ENCODE measurements around the gene SEMA5A.

The SEMA5A gene

DNA sequence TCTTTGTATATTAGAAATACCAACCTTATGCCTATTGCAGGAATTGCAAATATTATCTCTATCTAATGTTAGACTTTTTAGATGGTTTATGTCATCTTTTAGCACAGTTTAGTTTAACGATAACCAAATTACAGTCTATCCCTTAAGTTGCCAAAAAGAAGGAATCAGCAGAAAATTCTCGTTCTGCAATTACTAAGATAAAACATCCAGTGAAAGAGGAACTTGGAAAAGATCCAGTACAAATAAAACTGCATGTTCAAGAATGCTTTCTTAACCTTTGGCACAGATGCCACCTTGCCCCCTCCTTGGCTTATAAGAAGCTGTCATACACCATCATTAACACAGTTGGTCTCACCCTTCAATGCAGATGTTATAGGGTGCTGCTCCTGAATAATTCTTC, 124.0 kb downstream of the SEMA5A start:
- DNase-seq (ENCODE audit: insufficient read length, low spot score) (no peak), FAIRE-seq (no peak)

DNA sequence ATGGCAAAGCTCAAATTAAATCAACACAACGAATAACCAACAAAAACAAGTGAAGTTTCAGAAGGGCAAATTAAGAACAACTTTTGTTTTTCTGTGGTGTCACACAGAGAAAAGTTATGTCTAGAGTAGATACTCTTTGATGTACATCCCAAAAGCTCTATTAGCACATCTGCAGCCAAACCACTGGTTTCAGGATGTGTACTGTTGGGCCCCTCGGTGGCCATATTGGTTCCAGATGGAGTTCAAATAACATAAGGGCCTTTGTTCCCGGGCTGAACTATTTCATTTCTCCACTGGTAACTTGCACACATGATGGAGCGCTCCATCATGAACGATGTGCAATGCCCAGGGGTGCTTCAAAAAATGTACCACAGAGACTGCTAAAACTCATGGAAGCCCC, 126.1 kb downstream of the SEMA5A start:
- TF ChIP-seq, protein P1, sequence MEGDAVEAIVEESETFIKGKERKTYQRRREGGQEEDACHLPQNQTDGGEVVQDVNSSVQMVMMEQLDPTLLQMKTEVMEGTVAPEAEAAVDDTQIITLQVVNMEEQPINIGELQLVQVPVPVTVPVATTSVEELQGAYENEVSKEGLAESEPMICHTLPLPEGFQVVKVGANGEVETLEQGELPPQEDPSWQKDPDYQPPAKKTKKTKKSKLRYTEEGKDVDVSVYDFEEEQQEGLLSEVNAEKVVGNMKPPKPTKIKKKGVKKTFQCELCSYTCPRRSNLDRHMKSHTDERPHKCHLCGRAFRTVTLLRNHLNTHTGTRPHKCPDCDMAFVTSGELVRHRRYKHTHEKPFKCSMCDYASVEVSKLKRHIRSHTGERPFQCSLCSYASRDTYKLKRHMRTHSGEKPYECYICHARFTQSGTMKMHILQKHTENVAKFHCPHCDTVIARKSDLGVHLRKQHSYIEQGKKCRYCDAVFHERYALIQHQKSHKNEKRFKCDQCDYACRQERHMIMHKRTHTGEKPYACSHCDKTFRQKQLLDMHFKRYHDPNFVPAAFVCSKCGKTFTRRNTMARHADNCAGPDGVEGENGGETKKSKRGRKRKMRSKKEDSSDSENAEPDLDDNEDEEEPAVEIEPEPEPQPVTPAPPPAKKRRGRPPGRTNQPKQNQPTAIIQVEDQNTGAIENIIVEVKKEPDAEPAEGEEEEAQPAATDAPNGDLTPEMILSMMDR (IDR thresholded peaks at IDR 0.05; ENCODE audit: insufficient read depth, missing control alignments) = no peak
- no peak for FAIRE-seq
- no peak for DNase-seq (ENCODE audit: insufficient read length, low spot score)

More for the DNA sequence above, 124.0 kb downstream of the SEMA5A start:
- TF ChIP-seq, protein P1 (IDR thresholded peaks at IDR 0.05; ENCODE audit: insufficient read depth, missing control alignments) = no peak

DNA sequence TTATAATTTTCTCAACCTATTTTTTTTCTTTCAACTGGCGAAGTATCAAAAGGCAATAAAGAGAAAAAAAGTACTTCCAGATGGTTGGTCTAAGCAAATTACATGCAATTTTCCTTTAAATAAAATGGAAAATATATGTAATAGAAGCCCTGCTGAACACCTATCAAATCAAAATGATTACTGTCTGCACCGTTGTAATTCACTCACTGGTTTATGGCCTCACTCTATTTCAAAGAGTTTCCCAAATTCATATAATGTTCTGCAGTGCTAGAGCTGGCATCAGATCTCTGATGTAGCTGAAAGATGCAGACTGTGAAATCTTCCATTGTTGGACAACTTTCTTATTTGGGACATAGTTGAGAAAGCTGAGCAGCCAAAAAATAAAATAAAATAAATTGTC, 130.3 kb downstream of the SEMA5A start:
- no peak for FAIRE-seq
- TF ChIP-seq, protein P1 (IDR thresholded peaks at IDR 0.05; ENCODE audit: insufficient read depth, missing control alignments) = no peak
- no peak for DNase-seq (ENCODE audit: insufficient read length, low spot score)

GRCh38 chr5:9415091-9415490, 130.8 kb downstream of the SEMA5A start:
- FAIRE-seq (no peak), DNase-seq (ENCODE audit: insufficient read length, low spot score) (no peak)
- TF ChIP-seq, protein P1 (IDR thresholded peaks at IDR 0.05; ENCODE audit: insufficient read depth, missing control alignments) = no peak

DNA sequence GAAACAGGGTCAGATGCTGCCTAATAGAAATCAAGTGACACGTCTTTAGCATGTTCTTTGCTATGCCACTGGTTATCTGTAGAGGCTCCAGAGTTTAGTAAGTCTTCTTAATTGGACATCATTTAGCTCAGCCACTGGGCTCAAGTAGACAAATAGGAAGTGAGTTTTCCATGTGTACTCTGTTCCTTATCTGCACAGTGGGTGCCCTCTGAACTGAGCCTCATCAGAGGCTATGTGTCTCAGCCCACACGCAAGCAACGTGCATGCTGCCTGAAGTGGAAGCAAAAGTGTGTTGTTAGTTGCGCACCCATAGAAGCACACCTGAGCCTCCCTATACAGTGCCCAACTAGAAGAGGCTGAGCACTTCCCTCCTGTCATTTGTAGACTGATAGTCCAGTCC, 134.7 kb downstream of the SEMA5A start:
- TF ChIP-seq, protein P1 (IDR thresholded peaks at IDR 0.05; ENCODE audit: insufficient read depth, missing control alignments) = no peak
- FAIRE-seq (no peak), DNase-seq (ENCODE audit: insufficient read length, low spot score) (no peak)

DNA sequence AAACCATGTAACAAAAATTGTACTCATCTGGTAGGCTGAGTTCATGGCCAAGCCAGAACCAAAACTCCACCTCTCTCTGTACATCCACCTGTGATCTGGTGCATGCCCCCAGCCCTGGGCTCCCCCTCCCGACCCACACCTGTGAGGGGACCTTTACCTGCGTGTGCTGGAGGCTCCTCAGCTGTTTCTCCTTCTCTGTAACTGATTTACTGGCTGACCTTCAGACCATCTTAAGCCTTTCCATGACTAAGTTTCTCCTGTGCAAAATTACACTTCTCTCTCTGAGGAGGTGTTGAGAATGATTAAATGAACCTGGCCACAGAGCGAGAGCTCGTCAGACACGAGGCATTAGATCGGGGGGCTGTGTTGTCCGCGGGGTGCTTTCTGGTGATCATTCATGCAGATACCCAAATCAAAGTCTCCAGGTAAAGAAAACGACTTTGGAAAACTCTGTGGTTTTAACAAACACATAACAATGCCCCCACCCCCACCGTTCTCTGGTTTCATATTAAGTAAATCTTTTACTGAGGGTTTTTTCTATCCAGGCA, 136.4 kb downstream of the SEMA5A start:
- DNase-seq (ENCODE audit: insufficient read length, low spot score) (no peak), FAIRE-seq (no peak)
- TF ChIP-seq, protein P1 (IDR thresholded peaks at IDR 0.05; ENCODE audit: insufficient read depth, missing control alignments) = no peak

DNA sequence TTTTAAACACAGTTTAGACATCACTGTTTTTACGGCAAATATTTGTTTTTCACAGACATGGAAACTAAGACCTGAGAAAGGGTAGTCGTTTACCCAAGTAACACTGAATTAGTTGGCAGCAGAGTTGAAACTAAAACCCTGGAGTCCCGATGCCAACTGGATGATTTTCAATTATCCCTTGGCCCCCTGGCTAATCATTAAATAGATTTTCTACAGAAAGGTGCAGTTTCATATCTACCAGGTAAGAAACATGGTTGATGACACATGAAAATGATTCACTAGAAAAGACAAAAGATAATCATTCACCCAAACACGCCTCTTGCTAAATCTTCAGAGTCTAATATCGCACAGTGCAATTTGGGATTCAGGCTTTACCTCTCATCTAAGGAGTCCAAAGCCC, 136.9 kb downstream of the SEMA5A start:
- TF ChIP-seq, protein P1 (IDR thresholded peaks at IDR 0.05; ENCODE audit: insufficient read depth, missing control alignments) = no peak
- DNase-seq (ENCODE audit: insufficient read length, low spot score) = no peak
- no peak for FAIRE-seq

All from D721Med (cell line).